GM12878 (cell line): ENCODE data around the gene MRGPRG. TPM values are rescaled to one million over a fixed set of nuclear protein-coding genes. Genes with fewer than 3 reads are reported as not detected.

Experiments
- ATAC-seq: fragments of 200-7000 bp; cut with Tn5 transposase; 3 replicates; pipeline ENCODE4 v1.9.1; 2020; ENCODE audit warnings: mild to moderate bottlenecking, moderate library complexity
- BruUV-seq: library from RNA; stranded (reverse); fragments of 400-500 nt; replicated peaks from 2 replicates; lab custom pipeline; 2021; lab: Mats Ljungman, UMichigan
- CTCF ChIA-PET: fragments of 300-600 bp; sonication (Branson Sonifier 250); formaldehyde crosslinking; extraction: SDS; loops from one replicate; lab custom pipeline; 2021; ENCODE audit warnings: inconsistent platforms; lab: Yijun Ruan, JAX
- POLR2A ChIA-PET: fragments of 350-600 bp; formaldehyde crosslinking; extraction: SDS; loops from one replicate; lab custom pipeline; 2021; ENCODE audit warnings: inconsistent platforms; lab: Charles Lee
- RAD21 ChIA-PET: fragments of 300-600 bp; sonication (Branson Sonifier 250); formaldehyde crosslinking; loops from one replicate; lab custom pipeline; 2023; ENCODE audit warnings: antibody characterized with exemption; ENCODE audit not compliant: unreplicated experiment; lab: Charles Lee
- SMC1A ChIA-PET: fragments of 300-600 bp; sonication (Branson Sonifier 250); formaldehyde crosslinking; loops from one replicate; lab custom pipeline; 2023; ENCODE audit not compliant: unreplicated experiment, uncharacterized antibody; lab: Charles Lee
- DNase-seq: peaks from one replicate; pipeline ENCODE4 v3.0.0-alpha.2; 2011; ENCODE audit warnings: low read depth, low spot score
- FAIRE-seq: peaks from 3 replicates; lab custom pipeline; 2011; peaks lifted over from hg19 to GRCh38; lab: Jason Lieb, UNC
- H2AFZ ChIP-seq: 2 replicates; pipeline ENCODE4 v1.6.0; 2011; ENCODE audit warnings: low read depth, low read length, control low read depth; ENCODE audit not compliant: control insufficient read depth
- H3K27ac ChIP-seq: 2 replicates; pipeline ENCODE4 v1.5.1; 2011; ENCODE audit warnings: control low read depth; ENCODE audit not compliant: control insufficient read depth, insufficient read depth
- H3K27me3 ChIP-seq, 2 experiments: replicated peaks in 1 of 2; 2 replicates each; pipeline versions ENCODE4 v1.6.0 to v1.6.1; 2011; ENCODE audit warnings: low read length in 1 of 2; ENCODE audit not compliant: control insufficient read depth in 2 of 2, insufficient read depth in 2 of 2
- H3K36me3 ChIP-seq, 2 experiments: 2 replicates each; pipeline ENCODE4 v1.5.1; 2011; ENCODE audit warnings: low read length in 1 of 2; ENCODE audit not compliant: control insufficient read depth in 2 of 2, insufficient read depth in 2 of 2
- H3K4me1 ChIP-seq: 2 replicates; pipeline ENCODE4 v1.6.1; 2011; ENCODE audit warnings: mild to moderate bottlenecking, low read length, moderate library complexity, mixed read lengths; ENCODE audit not compliant: control insufficient read depth, insufficient read depth
- H3K4me2 ChIP-seq: 2 replicates; pipeline ENCODE4 v1.6.0; 2011; ENCODE audit warnings: control low read depth; ENCODE audit not compliant: control insufficient read depth, insufficient read depth
- H3K4me3 ChIP-seq: fragments of 200-600 bp; sonication (generic); 2 replicates; pipeline ENCODE4 v1.5.1; 2016
- H3K79me2 ChIP-seq: 2 replicates; pipeline ENCODE4 v1.6.0; 2011; ENCODE audit warnings: low read length; ENCODE audit not compliant: control insufficient read depth, insufficient read depth
- H3K9ac ChIP-seq: 2 replicates; pipeline ENCODE4 v1.8.0; 2011; ENCODE audit warnings: low read length, control low read depth, mixed read lengths; ENCODE audit not compliant: control insufficient read depth, insufficient read depth
- H3K9me3 ChIP-seq: replicated peaks from 3 replicates; pipeline ENCODE4 v1.5.1; 2011; ENCODE audit warnings: mild to moderate bottlenecking, low read length; ENCODE audit not compliant: control insufficient read depth, insufficient read depth
- H4K20me1 ChIP-seq: 2 replicates; pipeline ENCODE4 v1.6.0; 2011; ENCODE audit not compliant: control insufficient read depth, insufficient read depth
- BRCA1 ChIP-seq: IDR thresholded peaks from 2 replicates; pipeline ENCODE4 v1.6.1; 2011; ENCODE audit warnings: low read depth, low read length, improper control_type of control experiment
- CBX5 ChIP-seq: sonication (generic); IDR thresholded peaks from 2 replicates; pipeline ENCODE4 v1.6.1; 2016; ENCODE audit warnings: low read depth, moderate library complexity, mild to moderate bottlenecking, inconsistent platforms
- EGR1 ChIP-seq, 2 experiments: IDR thresholded peaks; 1 replicate in 1 of 2; 2 replicates in 1 of 2; pipeline ENCODE4 v1.6.1; 2011 to 2012; ENCODE audit warnings: low read depth in 2 of 2, low read length in 2 of 2, borderline replicate concordance in 1 of 2, mild to moderate bottlenecking in 1 of 2, moderate library complexity in 1 of 2
- EP300 ChIP-seq, 2 experiments: fragments of 150-350 bp in 1 of 2; IDR thresholded peaks; 2 replicates each; pipeline ENCODE4 v1.6.1; 2011 to 2012; ENCODE audit warnings: low read depth in 2 of 2, low read length in 2 of 2, borderline replicate concordance in 1 of 2, improper control_type of control experiment in 1 of 2, inconsistent platforms in 1 of 2; ENCODE audit not compliant: control insufficient read depth in 1 of 2
- HSF1 ChIP-seq: fragments of 150-350 bp; IDR thresholded peaks from 2 replicates; pipeline ENCODE4 v1.6.1; 2014; ENCODE audit warnings: mild to moderate bottlenecking, low read depth, low read length
- MYB ChIP-seq: fragments of 150-350 bp; IDR thresholded peaks from 2 replicates; pipeline ENCODE4 v1.6.1; 2014; ENCODE audit warnings: mild to moderate bottlenecking, low read depth, low read length, borderline replicate concordance
- TAF1 ChIP-seq: IDR thresholded peaks from 2 replicates; pipeline ENCODE4 v1.6.1; 2011; ENCODE audit warnings: mild to moderate bottlenecking, low read depth, low read length, borderline replicate concordance
- WGBS: methylation state at CpG from one replicate; pipeline ENCODE4 v1.1.6; 2016; ENCODE audit warnings: low lambda C conversion rate; ENCODE audit not compliant: insufficient replicate concordance, insufficient coverage; ENCODE audit errors: missing lambda C conversion rate; 5-methylcytosine and 5-hydroxymethylcytosine counted together
- in situ Hi-C: fragments of 300-500 bp; cut with MboI; formaldehyde crosslinking; loops from 9 replicates; pipeline ENCODE4 v1.14.3; 2018; ENCODE audit warnings: mixed read lengths
- intact Hi-C: fragments of 100-400 bp; cut with micrococcal nuclease; formaldehyde crosslinking; loops from one replicate; pipeline ENCODE4 v1.14.2; 2022; ENCODE audit not compliant: unreplicated experiment
- polyA plus RNA-seq, 11 experiments: library from polyadenylated mRNA; depleted of rRNA in 4 of 11; unstranded in 6 of 11; stranded (reverse) in 5 of 11; fragments of >200 nt; fragmentation: Nextera tagmentation in 4 of 11; fragmentation: Illumina TruSeq in 1 of 11; extraction: Ambion mirVana in 4 of 11; extraction: Trizol in 1 of 11; gene quantifications; 1 replicate in 1 of 11; 2 replicates in 10 of 11; pipeline versions ENCODE4 v1.2.1 to v1.2.3, GENCODE V29; 2011 to 2016; ENCODE audit warnings: inconsistent platforms in 2 of 11, missing spikeins in 2 of 11, low read depth in 1 of 11
- total RNA-seq, 4 experiments: library from RNA; depleted of rRNA in 3 of 4; stranded (reverse); fragments of >200 nt in 3 of 4; fragmentation: Illumina TruSeq in 1 of 4; extraction: Trizol in 1 of 4; gene quantifications; 2 replicates each; pipeline versions ENCODE4 v1.2.1 to v1.2.3, GENCODE V29; 2013 to 2021

The MRGPRG gene
- total and polyA plus RNA-seq, 10 of the 15 experiments (the other 5 are each of a cell fraction or from before 2014, with no cell fraction given): not detected

- FAIRE-seq: no peak
- Histone ChIP-seq H3K4me1 (no peaks in the 10 kb centered on the region), H3K4me3 (no peak overlapping the region), H3K36me3 (no peaks in the 10 kb centered on the region), H3K4me2 (no peak overlapping the region), H4K20me1 (no peaks in the 10 kb centered on the region), H3K27ac (no peak overlapping the region), H3K27me3 (no peaks in the 10 kb centered on the region; a peak in 1 of 4 replicates), H3K9ac (no peak overlapping the region), H3K9me3 (no peaks in the 10 kb centered on the region), H3K79me2 (no peaks in the 10 kb centered on the region), H2AFZ (no peak overlapping the region)
- CTCF ChIA-PET: no interaction called here
- intact Hi-C loops (no loop called here), in situ Hi-C loops (no loop called here)
- DNase-seq: no peak
- RAD21 ChIA-PET: no interaction called here
- POLR2A ChIA-PET: no interaction called here
- no peak for TF ChIP-seq CBX5
- TF ChIP-seq MYB: no peak
- TF ChIP-seq BRCA1: no peak
- TF ChIP-seq EP300 (IDR thresholded peaks at IDR 0.05; ENCODE audit: borderline replicate concordance in 1 of 2, control insufficient read depth in 1 of 2, low read depth in 2 of 2, low read length in 2 of 2): no peak
- TF ChIP-seq EGR1 (IDR thresholded peaks at IDR 0.05; ENCODE audit: borderline replicate concordance in 1 of 2, low read depth in 2 of 2, low read length in 2 of 2): no peak
- TF ChIP-seq TAF1: no peak
- TF ChIP-seq HSF1: no peak
- no TSS peak for BruUV-seq
- 8% methylated on average over 8 of the region's 12 CpGs for WGBS
- SMC1A ChIA-PET: no interaction called here
- no peak for ATAC-seq
Observed at GRCh38 chr11:3194016-3194816, 24.4 kb downstream of the MRGPRG start.
